Gastroesophageal sphincter (tissue), 4 donors: ENCODE measurements around the gene GRHPR. TPM values are rescaled to one million over a fixed set of nuclear protein-coding genes. Genes with fewer than 3 reads are reported as not detected.

Source experiments
- ATAC-seq: fragments of 150-250 bp; one replicate; pipeline ENCODE4 v1.9.1; 2016; ENCODE audit warnings: mild to moderate bottlenecking, moderate library complexity
- H3K27ac ChIP-seq, 4 donors: fragments of 200-600 bp; sonication (generic) in 3 of 4; 1 replicate in 3 of 4; 2 replicates in 1 of 4; pipeline ENCODE4 v1.5.1; 2016 to 2019
- H3K27me3 ChIP-seq: fragments of 200-600 bp; sonication (generic); one replicate; pipeline ENCODE4 v1.5.1; 2019
- H3K36me3 ChIP-seq, 2 donors: fragments of 200-600 bp; sonication (generic); one replicate each; pipeline ENCODE4 v1.5.1; 2019; ENCODE audit warnings: control low read depth in 1 of 2
- H3K4me1 ChIP-seq, 3 donors: fragments of 200-600 bp; sonication (generic); 1 replicate in 2 of 3; 2 replicates in 1 of 3; pipeline ENCODE4 v1.5.1; 2016 to 2019; ENCODE audit warnings: control low read depth in 2 of 3
- H3K4me3 ChIP-seq, 2 donors: fragments of 200-600 bp; sonication (generic); one replicate each; pipeline ENCODE4 v1.5.1; 2019; ENCODE audit warnings: mild to moderate bottlenecking in 1 of 2, moderate library complexity in 1 of 2
- H3K9me3 ChIP-seq, 3 donors: fragments of 200-600 bp; sonication (generic); one replicate each; pipeline ENCODE4 v1.5.1; 2017 to 2019; ENCODE audit warnings: control low read depth in 2 of 3
- CTCF ChIP-seq, 4 experiments: fragments of 200-600 bp in 2 of 4; fragments of 450-650 bp in 2 of 4; sonication (generic) in 1 of 4; IDR thresholded peaks; one replicate each; pipeline ENCODE4 v1.5.1; 2017 to 2019; ENCODE audit warnings: antibody characterized with exemption in 4 of 4, mild to moderate bottlenecking in 2 of 4, moderate library complexity in 2 of 4
- EP300 ChIP-seq: sonication (generic); formaldehyde crosslinking; IDR thresholded peaks from one replicate; pipeline ENCODE4 v1.6.1; 2017; ENCODE audit warnings: antibody characterized with exemption, mild to moderate bottlenecking
- POLR2A ChIP-seq, 2 donors: fragments of 450-650 bp; IDR thresholded peaks; one replicate each; pipeline ENCODE4 v1.6.1; 2017; ENCODE audit warnings: antibody characterized with exemption in 2 of 2, mild to moderate bottlenecking in 2 of 2, moderate library complexity in 1 of 2
- POLR2AphosphoS5 ChIP-seq: sonication (generic); formaldehyde crosslinking; IDR thresholded peaks from one replicate; pipeline ENCODE4 v1.6.1; 2017; ENCODE audit warnings: antibody characterized with exemption
- whole genome bisulfite sequencing, 2 donors: methylation state at CpG; one replicate each; pipeline ENCODE4 v1.1.5; 2018; ENCODE audit warnings: low coverage in 1 of 2; 5-methylcytosine and 5-hydroxymethylcytosine counted together
- total RNA-seq, 4 donors: library from RNA; depleted of rRNA; stranded (reverse); fragments of >200 nt; gene quantifications; one replicate each; pipeline ENCODE4 v1.1.0, GENCODE V29; 2016

Gene GRHPR
- total RNA-seq, 4 donors from 2014 or later, result 119 to 144 (median 134) TPM

GRCh38 chr9:37383876-37384746, 38.4 kb upstream of the GRHPR start:
- no peak for ATAC-seq
- H3K4me1 ChIP-seq, result no peaks in the 10 kb centered on the region
- H3K27me3 ChIP-seq, result no peaks in the 10 kb centered on the region
- no peaks in the 10 kb centered on the region for H3K36me3 ChIP-seq
- TF ChIP-seq EP300 (no peak), POLR2A (IDR thresholded peaks at IDR 0.05) (no peak), POLR2AphosphoS5 (no peak), CTCF (IDR thresholded peaks at IDR 0.05) (no peak)
- no peak overlapping the region for H3K4me3 ChIP-seq
- H3K9me3 ChIP-seq, result no peaks in the 10 kb centered on the region
- WGBS, 2 donors, result 69 to 87% methylated on average over 3 to 6 of the region's 12 CpGs
- H3K27ac ChIP-seq, result no peak overlapping the region

GRCh38 chr9:37385286-37385685, 37.2 kb upstream of the GRHPR start:
- no peaks in the 10 kb centered on the region for H3K36me3 ChIP-seq
- H3K4me1 ChIP-seq, result no peaks in the 10 kb centered on the region
- WGBS, 2 donors, result 83% methylated on average over 2 of the region's 6 CpGs; no CpG with 5 or more reads in 1 of the 2 donors
- TF ChIP-seq POLR2AphosphoS5 (no peak), CTCF (IDR thresholded peaks at IDR 0.05) (no peak), POLR2A (IDR thresholded peaks at IDR 0.05) (no peak), EP300 (no peak)
- H3K4me3 ChIP-seq, result no peak overlapping the region
- no peak overlapping the region for H3K27ac ChIP-seq
- no peak for ATAC-seq
- no peaks in the 10 kb centered on the region for H3K9me3 ChIP-seq
- H3K27me3 ChIP-seq, result no peaks in the 10 kb centered on the region

GRCh38 chr9:37386988-37387387, 35.5 kb upstream of the GRHPR start:
- H3K9me3 ChIP-seq, result no peaks in the 10 kb centered on the region
- H3K27ac ChIP-seq, result no peak overlapping the region
- no peaks in the 10 kb centered on the region for H3K4me1 ChIP-seq
- no peaks in the 10 kb centered on the region for H3K36me3 ChIP-seq
- no peak overlapping the region for H3K4me3 ChIP-seq
- H3K27me3 ChIP-seq, result no peaks in the 10 kb centered on the region
- no peak for ATAC-seq
- 88% methylated on average over 10 of the region's 10 CpGs; no CpG with 5 or more reads in 1 of the 2 donors for WGBS, 2 donors
- TF ChIP-seq CTCF (IDR thresholded peaks at IDR 0.05), result no peak
- TF ChIP-seq POLR2A (IDR thresholded peaks at IDR 0.05), result no peak
- TF ChIP-seq EP300, result no peak
- TF ChIP-seq POLR2AphosphoS5, result no peak

DNA sequence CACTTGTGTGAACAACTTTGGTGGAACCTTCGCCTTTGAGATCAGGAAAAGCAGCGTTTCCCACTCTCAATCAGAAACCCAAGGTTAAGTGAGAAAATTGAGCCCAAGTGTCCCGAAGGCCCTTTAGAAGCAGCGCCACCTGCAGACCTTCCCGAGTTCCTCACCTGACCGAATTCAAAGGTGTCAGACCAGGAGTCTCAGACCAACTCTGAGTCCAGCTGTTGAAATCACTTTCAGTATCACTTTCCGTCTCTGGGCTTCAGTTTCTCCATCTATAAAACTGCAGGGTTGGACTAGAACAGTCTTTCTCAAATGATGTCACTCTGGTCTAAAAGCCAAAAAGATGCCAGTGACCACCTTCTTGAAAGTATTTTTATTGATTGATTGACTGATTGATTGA, 31.7 kb upstream of the GRHPR start:
- Histone ChIP-seq H3K4me1 (no peaks in the 10 kb centered on the region), H3K36me3 (no peaks in the 10 kb centered on the region), H3K27ac (no peak overlapping the region), H3K4me3 (no peak overlapping the region), H3K27me3 (no peaks in the 10 kb centered on the region), H3K9me3 (no peaks in the 10 kb centered on the region)
- 32 to 36% methylated on average over 6 to 7 of the region's 7 CpGs for WGBS, 2 donors
- TF ChIP-seq CTCF (IDR thresholded peaks at IDR 0.05) (no peak), EP300 (no peak), POLR2A (IDR thresholded peaks at IDR 0.05) (no peak), POLR2AphosphoS5 (no peak)
- ATAC-seq, result no peak

DNA sequence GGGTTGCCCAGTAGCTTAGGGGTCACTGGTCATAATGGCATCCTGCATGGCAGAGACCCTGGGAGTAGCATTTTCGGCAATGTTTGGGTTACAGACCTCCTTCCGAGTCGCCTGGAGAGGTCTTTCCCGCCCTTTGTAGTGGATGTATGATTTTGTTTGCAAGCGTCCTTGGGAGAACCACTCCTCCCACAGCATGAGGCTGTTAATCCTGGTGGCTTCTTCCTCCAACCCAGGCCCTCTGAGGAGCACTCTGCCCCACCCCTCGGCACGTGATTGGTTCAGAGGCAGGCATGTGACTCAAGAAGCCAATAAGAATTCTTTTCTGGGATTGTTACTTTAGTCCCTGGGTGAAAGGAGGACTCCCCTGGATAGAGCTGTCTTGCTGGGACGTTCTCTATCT, 30.2 kb upstream of the GRHPR start:
- H3K4me1 ChIP-seq, result no peaks in the 10 kb centered on the region
- TF ChIP-seq CTCF (IDR thresholded peaks at IDR 0.05), result no peak
- TF ChIP-seq POLR2A (IDR thresholded peaks at IDR 0.05), result no peak
- TF ChIP-seq POLR2AphosphoS5, result no peak
- no peak for TF ChIP-seq EP300
- no peaks in the 10 kb centered on the region for H3K36me3 ChIP-seq
- H3K27ac ChIP-seq, result no peak overlapping the region
- no peak overlapping the region for H3K4me3 ChIP-seq
- no peaks in the 10 kb centered on the region for H3K27me3 ChIP-seq
- WGBS, 2 donors, result 40% methylated on average over 1 of the region's 8 CpGs; no CpG with 5 or more reads in 1 of the 2 donors
- no peak for ATAC-seq
- no peaks in the 10 kb centered on the region for H3K9me3 ChIP-seq
